K562 (cell line): ENCODE data around the gene KIFC3. TPM values are rescaled to one million over a fixed set of nuclear protein-coding genes. Genes with fewer than 3 reads are reported as not detected.

Experiments used
- CAMTA2 ChIP-seq: fragments of 250-450 bp; sonication (Bioruptor Pico); conservative IDR thresholded peaks from 2 replicates; pipeline ENCODE4 v1.5.1; 2022
- DNMT1 ChIP-seq: fragments of 450-650 bp; IDR thresholded peaks from 2 replicates; pipeline ENCODE4 v1.6.1; 2016; ENCODE audit warnings: antibody characterized with exemption, mild to moderate bottlenecking
- E2F3 ChIP-seq: fragments of 250-450 bp; sonication (Bioruptor Pico); IDR thresholded peaks from 2 replicates; pipeline ENCODE4 v1.4.0; 2020; ENCODE audit warnings: mild to moderate bottlenecking
- EP400 ChIP-seq: fragments of 450-650 bp; IDR thresholded peaks from 2 replicates; pipeline ENCODE4 v1.6.1; 2017; ENCODE audit warnings: antibody characterized with exemption, mild to moderate bottlenecking, moderate library complexity
- ETV5 ChIP-seq: sonication (generic); formaldehyde crosslinking; IDR thresholded peaks from 2 replicates; pipeline ENCODE4 v1.4.0; 2020; ENCODE audit warnings: low read depth, mild to moderate bottlenecking, missing genetic modification reagents
- FIP1L1 ChIP-seq: fragments of 200-400 bp; formaldehyde crosslinking; IDR thresholded peaks from 2 replicates; pipeline ENCODE4 v1.6.1; 2018; ENCODE audit warnings: mild to moderate bottlenecking, low read depth, low read length; ENCODE audit not compliant: poor library complexity, severe bottlenecking
- HDAC1 ChIP-seq, 2 experiments: fragments of 450-650 bp; IDR thresholded peaks; 2 replicates each; pipeline ENCODE4 v1.6.1; 2016 to 2017; ENCODE audit warnings: inconsistent platforms in 1 of 2, mild to moderate bottlenecking in 1 of 2, moderate library complexity in 1 of 2
- KDM5B ChIP-seq: fragments of 200-600 bp; sonication (generic); IDR thresholded peaks from 2 replicates; pipeline ENCODE4 v1.6.1; 2012; ENCODE audit warnings: low read depth, mild to moderate bottlenecking, moderate library complexity, low read length, control low read depth, inconsistent platforms; ENCODE audit not compliant: insufficient replicate concordance
- PHB ChIP-seq: fragments of 250-450 bp; sonication (Bioruptor Pico); IDR thresholded peaks from 2 replicates; pipeline ENCODE4 v1.5.0; 2021
- SAP30 ChIP-seq: fragments of 200-600 bp; sonication (generic); IDR thresholded peaks from 2 replicates; pipeline ENCODE4 v1.6.1; 2012; ENCODE audit warnings: borderline replicate concordance, low read depth, mild to moderate bottlenecking, moderate library complexity, low read length, control low read depth, inconsistent platforms; ENCODE audit not compliant: insufficient read depth, poor library complexity, severe bottlenecking
- SMARCB1 ChIP-seq: IDR thresholded peaks from 2 replicates; pipeline ENCODE4 v1.6.1; 2011; ENCODE audit warnings: improper control_type of control experiment, low read depth; ENCODE audit not compliant: insufficient read length
- STAG1 ChIP-seq: sonication (generic); formaldehyde crosslinking; IDR thresholded peaks from 2 replicates; pipeline ENCODE4 v1.5.0; 2020; ENCODE audit warnings: missing genetic modification reagents, borderline replicate concordance
- USF2 ChIP-seq: sonication (generic); formaldehyde crosslinking; IDR thresholded peaks from 2 replicates; pipeline ENCODE4 v1.5.0; 2020; ENCODE audit warnings: missing genetic modification reagents
- ZBTB40 ChIP-seq, 2 experiments: fragments of 450-650 bp in 1 of 2; sonication (generic) in 1 of 2; formaldehyde crosslinking in 1 of 2; IDR thresholded peaks; 2 replicates each; pipeline versions ENCODE4 v1.7.1 to v1.9.0; 2016 to 2022; ENCODE audit warnings: inconsistent platforms in 1 of 2, mild to moderate bottlenecking in 1 of 2, missing genetic modification reagents in 1 of 2
- ZNF766 ChIP-seq: fragments of 200-800 bp; sonication (Bioruptor generic); conservative IDR thresholded peaks from 2 replicates; pipeline ENCODE4 v1.6.1; 2016; ENCODE audit warnings: missing genetic modification characterization, missing compliant biosample characterization
- polyA plus RNA-seq, 8 experiments: library from polyadenylated mRNA; depleted of rRNA in 4 of 8; stranded (reverse) in 5 of 8; unstranded in 3 of 8; fragments of >200 nt; fragmentation: Nextera tagmentation in 2 of 8; fragmentation: Illumina TruSeq in 1 of 8; extraction: Ambion mirVana in 2 of 8; extraction: Trizol in 1 of 8; gene quantifications; 2 replicates each; pipeline versions ENCODE4 v1.2.1 to v1.2.3, GENCODE V29; 2011 to 2014; ENCODE audit warnings: inconsistent platforms in 1 of 8, missing spikeins in 1 of 8
- total RNA-seq, 7 experiments: library from RNA; depleted of rRNA in 6 of 7; stranded (reverse); fragments of >200 nt in 6 of 7; fragmentation: Illumina TruSeq in 2 of 7; extraction: Trizol in 2 of 7; gene quantifications; 2 replicates each; pipeline versions ENCODE4 v1.2.1 to v1.2.3, GENCODE V29; 2011 to 2021; ENCODE audit warnings: low replicate concordance in 1 of 7
- TF ChIP-seq, protein P1 (sequence below): sonication (generic); formaldehyde crosslinking; IDR thresholded peaks from 2 replicates; pipeline ENCODE4 v1.8.1; 2023; ENCODE audit warnings: mild to moderate bottlenecking, missing genetic modification reagents

Gene KIFC3
- total and polyA plus RNA-seq, 9 of the 15 experiments (the other 6 are each of a cell fraction or from before 2014, with no cell fraction given) = 0.23 to 105 (median 26.2) TPM

- TF ChIP-seq ZBTB40 (IDR thresholded peaks at IDR 0.05) (peak; percentile 32; the same call in 1 of the 2 replicates), ZBTB40 (CRISPR knock-in tag; IDR thresholded peaks at IDR 0.05) (no peak), PHB (0 out of 2 replicates have a peak, but pooled peaks have one; percentile 14), HDAC1 (IDR thresholded peaks at IDR 0.05) (0 out of 4 replicates have a peak, but pooled peaks of 1 of the 2 experiments have one; percentile 6), SMARCB1 (no peak), EP400 (no peak), FIP1L1 (no peak), CAMTA2 (CRISPR knock-in tag) (no peak), DNMT1 (no peak), ETV5 (CRISPR knock-in tag) (0 out of 2 replicates have a peak, but pooled peaks have one; percentile 43), STAG1 (CRISPR knock-in tag) (no peak; the same call in 1 of the 2 replicates), ZNF766 (CRISPR knock-in tag) (no peak), E2F3 (CRISPR knock-in tag) (no peak), USF2 (CRISPR knock-in tag) (no peak), KDM5B (peak; percentile 28), SAP30 (peak; percentile 14)
- TF ChIP-seq, protein P1, sequence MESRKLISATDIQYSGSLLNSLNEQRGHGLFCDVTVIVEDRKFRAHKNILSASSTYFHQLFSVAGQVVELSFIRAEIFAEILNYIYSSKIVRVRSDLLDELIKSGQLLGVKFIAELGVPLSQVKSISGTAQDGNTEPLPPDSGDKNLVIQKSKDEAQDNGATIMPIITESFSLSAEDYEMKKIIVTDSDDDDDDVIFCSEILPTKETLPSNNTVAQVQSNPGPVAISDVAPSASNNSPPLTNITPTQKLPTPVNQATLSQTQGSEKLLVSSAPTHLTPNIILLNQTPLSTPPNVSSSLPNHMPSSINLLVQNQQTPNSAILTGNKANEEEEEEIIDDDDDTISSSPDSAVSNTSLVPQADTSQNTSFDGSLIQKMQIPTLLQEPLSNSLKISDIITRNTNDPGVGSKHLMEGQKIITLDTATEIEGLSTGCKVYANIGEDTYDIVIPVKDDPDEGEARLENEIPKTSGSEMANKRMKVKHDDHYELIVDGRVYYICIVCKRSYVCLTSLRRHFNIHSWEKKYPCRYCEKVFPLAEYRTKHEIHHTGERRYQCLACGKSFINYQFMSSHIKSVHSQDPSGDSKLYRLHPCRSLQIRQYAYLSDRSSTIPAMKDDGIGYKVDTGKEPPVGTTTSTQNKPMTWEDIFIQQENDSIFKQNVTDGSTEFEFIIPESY (CRISPR knock-in tag) = no peak
Measured at GRCh38 chr16:57801809-57802340, 416 bp downstream of the KIFC3 start (continued).
